ENCODE data around the gene SRSF3.

Gene SRSF3

GRCh38 chr6:36603222-36604089, 9.3 kb downstream of the SRSF3 start (continued):
- TF ChIP-seq ZNF280D (tag by site-specific recombination; IDR thresholded peaks at IDR 0.05) (no peak), EGR2 (tag by site-specific recombination; IDR thresholded peaks at IDR 0.05; ENCODE audit: low read depth) (no peak), BCL11B (tag by site-specific recombination; IDR thresholded peaks at IDR 0.05; ENCODE audit: low read depth) (no peak), ZNF776 (tag by site-specific recombination; IDR thresholded peaks at IDR 0.05; ENCODE audit: borderline replicate concordance) (no peak), ZNF544 (tag by site-specific recombination; IDR thresholded peaks at IDR 0.05) (no peak), TRIM28 (IDR thresholded peaks at IDR 0.05; ENCODE audit: borderline replicate concordance, low read length) (no peak), ZXDB (tag by site-specific recombination; IDR thresholded peaks at IDR 0.05) (no peak), PRDM10 (tag by site-specific recombination; IDR thresholded peaks at IDR 0.05) (no peak)

GRCh38 chr6:36604090-36605060, 10.2 kb downstream of the SRSF3 start:
- Histone ChIP-seq H3K4me1 (ENCODE audit: control insufficient read depth, insufficient read depth, low read length) (no peaks in the 10 kb centered on the region), H3K9me3 (ENCODE audit: control insufficient read depth, insufficient read depth, low read depth, low read length) (no peaks in the 10 kb centered on the region), H3K36me3 (ENCODE audit: control insufficient read depth in 2 of 2, insufficient read depth in 1 of 2, low read length in 2 of 2) (peaks cover 83 to 98% of the 10 kb centered on the region in 2 experiments), H3K27ac (ENCODE audit: extremely low read depth, low read depth, low read length) (no peak overlapping the region), H3K4me3 (ENCODE audit: low read depth, low read length) (no peak overlapping the region)
- CTCF ChIA-PET = interaction anchor here (1.2 kb wide), 1 partner anchor 10 kb away, joined by 4 read pairs; no protein-coding TSS in a partner anchor
- no peak for TF ChIP-seq ZNF621 (tag by site-specific recombination; IDR thresholded peaks at IDR 0.05)
- TF ChIP-seq ZNF211 (tag by site-specific recombination; IDR thresholded peaks at IDR 0.05; ENCODE audit: low read depth) = no peak
- TF ChIP-seq ZNF623 (tag by site-specific recombination; IDR thresholded peaks at IDR 0.05) = no peak
- TF ChIP-seq ZFP3 (tag by site-specific recombination; IDR thresholded peaks at IDR 0.05; ENCODE audit: low read depth) = no peak
- TF ChIP-seq ZNF433 (tag by site-specific recombination; IDR thresholded peaks at IDR 0.05; ENCODE audit: low read depth) = no peak
- TF ChIP-seq ZNF530 (tag by site-specific recombination; IDR thresholded peaks at IDR 0.05; ENCODE audit: low read depth) = no peak
- no peak for TF ChIP-seq ZNF707 (tag by site-specific recombination; IDR thresholded peaks at IDR 0.05)
- TF ChIP-seq ZBTB49 (tag by site-specific recombination; IDR thresholded peaks at IDR 0.05; ENCODE audit: low read depth) = no peak
- no peak for TF ChIP-seq BCL11B (tag by site-specific recombination; IDR thresholded peaks at IDR 0.05; ENCODE audit: low read depth)
- TF ChIP-seq SCRT1 (tag by site-specific recombination; IDR thresholded peaks at IDR 0.05; ENCODE audit: borderline replicate concordance) = no peak
- TF ChIP-seq ZNF292 (tag by site-specific recombination; IDR thresholded peaks at IDR 0.05; ENCODE audit: borderline replicate concordance, low read depth) = no peak
- TF ChIP-seq SETDB1 (IDR thresholded peaks at IDR 0.05; ENCODE audit: insufficient read length, low read length) = no peak
- POLR2A ChIA-PET = interaction anchor here (1.3 to 3.2 kb wide), 2 partner anchors 9 kb away, joined by 6 to 17 read pairs; no protein-coding TSS in a partner anchor
